T47D (cell line): ENCODE measurements around the gene IRX2.

Source experiments
- DNase-seq, 2 experiments: peaks; one replicate each; pipeline versions ENCODE4 v3.0.0 to v3.0.0-alpha.2; 2011 to 2012; ENCODE audit warnings: low read depth in 1 of 2, low spot score in 1 of 2
- JUND ChIP-seq: IDR thresholded peaks from 2 replicates; pipeline ENCODE4 v1.6.1; 2012; ENCODE audit warnings: low read depth
- in situ Hi-C: cut with HindIII; loops from 2 replicates; pipeline ENCODE4 v1.10.0; 2016; ENCODE audit warnings: low sequenced_read_pairs, low pct_unique_long_range_greater_than_20kb

The IRX2 gene

GRCh38 chr5:2711446-2712425, 39.7 kb downstream of the IRX2 start:
- in situ Hi-C loops = no loop called here
- no peak for DNase-seq
- TF ChIP-seq JUND = no peak

GRCh38 chr5:2710910-2711309, 40.6 kb downstream of the IRX2 start:
- in situ Hi-C loops = no loop called here
- TF ChIP-seq JUND = no peak
- peak; percentile 15 to 28 for DNase-seq

DNA sequence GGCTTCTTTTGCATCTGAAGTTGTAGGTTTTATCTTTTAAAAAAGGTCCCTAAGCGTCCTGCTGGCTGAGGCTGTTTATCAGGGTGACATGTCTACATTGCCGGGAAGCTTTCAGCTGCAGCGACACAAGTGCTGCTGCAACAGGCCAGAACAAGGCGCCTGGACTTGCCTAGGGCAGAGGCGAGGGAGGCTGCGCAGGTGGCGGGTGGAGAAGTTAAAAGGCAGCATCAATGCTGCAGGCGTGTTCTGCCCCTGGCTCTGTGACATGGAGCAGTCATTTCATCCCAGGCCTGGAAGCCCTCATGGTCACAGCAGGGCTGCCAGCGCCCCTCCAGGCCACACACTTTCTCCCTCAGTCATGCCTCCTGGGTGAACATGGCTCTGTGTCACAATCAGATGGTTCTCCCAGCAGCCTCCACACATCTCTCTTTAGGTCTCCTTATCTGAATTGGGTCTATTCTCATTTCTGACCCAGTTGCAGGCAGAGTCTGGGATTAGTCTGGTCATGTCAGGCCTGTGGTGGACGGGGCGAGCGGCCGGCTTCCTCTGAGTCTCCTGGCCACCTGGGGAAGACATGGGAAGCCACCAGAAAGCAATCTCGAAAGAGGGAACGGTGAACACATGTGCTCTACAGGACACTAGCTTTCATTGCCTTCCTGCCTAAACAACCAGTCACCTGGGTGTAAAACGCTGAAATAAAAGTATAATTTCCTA, 41.3 kb downstream of the IRX2 start:
- in situ Hi-C loops = no loop called here
- no peak for TF ChIP-seq JUND
- no peak for DNase-seq

GRCh38 chr5:2708751-2709150, 42.7 kb downstream of the IRX2 start:
- no peak for DNase-seq
- in situ Hi-C loops = no loop called here
- no peak for TF ChIP-seq JUND

GRCh38 chr5:2708132-2708531, 43.3 kb downstream of the IRX2 start:
- DNase-seq = no peak
- no peak for TF ChIP-seq JUND
- in situ Hi-C loops = no loop called here

- DNase-seq = no peak
- in situ Hi-C loops = no loop called here
- no peak for TF ChIP-seq JUND
These were observed 45.6 kb downstream of the IRX2 start for GRCh38 chr5:2705861-2706260.

DNA sequence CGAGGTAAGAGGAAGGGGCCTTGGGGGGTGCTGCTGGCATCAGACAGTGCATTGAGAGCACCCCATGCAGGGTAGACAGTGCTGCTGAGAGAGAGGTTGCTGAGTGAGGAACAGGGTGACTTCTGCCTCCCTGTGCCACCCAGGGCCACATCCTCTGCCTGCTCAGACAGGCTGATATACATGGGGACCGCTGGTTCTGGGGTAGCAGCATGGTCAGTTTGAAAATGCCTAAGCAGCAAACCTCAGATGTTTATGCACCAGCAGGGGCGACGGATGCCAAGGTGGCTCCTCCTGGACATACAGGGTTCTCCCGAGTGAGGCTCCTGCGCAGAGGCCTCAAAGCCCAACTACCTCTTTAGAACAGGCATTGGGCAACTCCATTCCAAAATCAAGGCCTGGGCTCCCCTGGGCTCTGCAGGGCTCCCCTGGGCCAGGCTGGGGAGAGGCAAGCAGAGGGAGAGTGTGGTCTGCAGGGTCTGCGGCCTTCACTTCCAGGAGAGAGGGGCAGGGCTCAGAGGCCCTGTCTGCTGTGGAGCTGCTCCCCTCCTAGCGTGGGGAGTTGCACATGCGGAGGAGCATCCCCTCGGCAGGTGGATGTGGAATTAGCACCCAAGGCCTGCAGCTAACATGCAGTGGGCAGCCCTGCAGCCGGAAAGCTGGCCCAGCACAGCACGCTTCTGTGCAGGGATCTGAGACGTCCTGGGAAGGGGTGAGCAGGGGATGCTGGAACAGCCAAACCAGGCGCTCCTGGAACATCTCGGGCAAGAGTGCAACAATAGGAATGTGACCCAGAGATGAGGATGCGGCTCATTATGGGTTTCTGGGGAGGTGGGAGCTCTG, 46.5 kb downstream of the IRX2 start:
- DNase-seq = no peak
- in situ Hi-C loops = no loop called here
- TF ChIP-seq JUND = no peak

- in situ Hi-C loops = no loop called here
- TF ChIP-seq JUND = no peak
- DNase-seq = no peak
These were observed 47.4 kb downstream of the IRX2 start for GRCh38 chr5:2704111-2704510.

DNA sequence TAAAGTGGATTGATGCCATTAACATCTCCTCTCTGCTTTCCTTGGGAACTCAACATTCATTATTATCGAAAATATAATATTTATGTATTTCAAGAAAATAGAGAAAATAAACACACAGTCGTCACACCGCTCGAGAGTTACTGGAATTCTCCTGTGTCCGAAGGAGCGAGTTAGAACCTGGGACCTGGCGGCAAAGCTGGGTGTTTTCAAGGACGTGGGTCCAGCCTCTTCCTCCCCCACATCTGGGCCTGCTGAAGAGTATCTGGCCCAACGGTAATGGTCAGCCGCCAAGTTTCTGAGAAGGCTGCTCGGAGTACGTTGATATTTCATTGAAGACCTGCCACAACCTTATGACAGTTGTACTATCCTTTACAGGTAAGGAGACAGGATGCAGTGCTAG, 47.9 kb downstream of the IRX2 start:
- no peak for TF ChIP-seq JUND
- no peak for DNase-seq
- in situ Hi-C loops = no loop called here

DNA sequence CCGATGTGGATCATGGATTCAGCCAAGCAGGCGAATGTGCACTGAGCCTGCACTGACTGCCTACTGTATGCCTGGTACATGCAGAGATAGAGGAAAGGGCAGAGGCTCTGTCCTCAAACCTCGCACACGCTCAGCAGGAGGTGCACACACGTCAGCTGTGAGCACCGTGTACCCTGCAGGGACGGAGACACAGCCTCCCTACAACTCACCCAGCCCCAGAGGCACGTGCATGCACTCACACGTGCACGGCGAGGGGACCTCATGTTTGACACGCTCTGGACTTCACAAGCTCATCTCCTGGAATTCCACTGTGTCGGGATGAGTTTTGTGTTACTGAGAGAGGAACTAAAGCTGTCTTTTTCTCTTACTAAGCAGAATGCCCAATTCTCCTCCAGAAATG, 48.4 kb downstream of the IRX2 start:
- in situ Hi-C loops = no loop called here
- no peak for DNase-seq
- TF ChIP-seq JUND = no peak

- no peak for DNase-seq
- no peak for TF ChIP-seq JUND
- in situ Hi-C loops = no loop called here
These were observed 49.2 kb downstream of the IRX2 start for GRCh38 chr5:2702096-2702879.

DNA sequence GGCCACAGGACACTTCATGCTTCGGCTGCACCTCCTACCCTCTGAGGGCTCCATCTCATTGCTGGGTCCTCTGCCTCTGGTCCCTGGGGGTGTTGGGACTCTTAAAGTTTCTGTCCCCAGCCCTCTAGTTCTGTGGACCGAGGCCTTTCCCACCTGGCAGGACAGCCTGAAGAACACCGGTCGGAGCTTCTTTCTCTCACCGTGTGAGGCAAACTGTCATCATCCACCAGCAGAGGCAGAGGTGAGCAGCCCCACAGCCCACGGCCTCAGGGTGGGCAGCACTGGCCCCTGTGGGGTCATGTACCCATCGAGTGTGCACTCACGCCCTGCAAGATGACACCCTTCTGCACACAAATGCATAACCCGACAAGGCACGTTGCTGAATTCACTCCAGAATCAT, 49.9 kb downstream of the IRX2 start:
- DNase-seq = no peak

More for the DNA sequence above, 49.9 kb downstream of the IRX2 start:
- TF ChIP-seq JUND = no peak
- in situ Hi-C loops = no loop called here
